Liver (tissue), 9 donors: ENCODE data around the gene OMA1. TPM values are rescaled to one million over a fixed set of nuclear protein-coding genes. Genes with fewer than 3 reads are reported as not detected.

ENCODE experiments used
- DNase-seq: peaks from one replicate; pipeline ENCODE4 v3.0.0-alpha.2; 2017; ENCODE audit warnings: low spot score
- H3K27ac ChIP-seq, 2 donors: one replicate each; pipeline ENCODE4 v1.7.0; 2013; ENCODE audit warnings: inconsistent platforms in 2 of 2, low read length in 2 of 2, control low read depth in 1 of 2, low read depth in 1 of 2, mild to moderate bottlenecking in 1 of 2
- H3K27me3 ChIP-seq, 4 donors: one replicate each; pipeline versions ENCODE4 v1.6.1 to v1.7.0; 2013; ENCODE audit warnings: low read length in 3 of 4, inconsistent platforms in 1 of 4, mild to moderate bottlenecking in 1 of 4, moderate library complexity in 1 of 4; ENCODE audit not compliant: control insufficient read depth in 4 of 4, insufficient read depth in 4 of 4
- H3K36me3 ChIP-seq, 4 donors: one replicate each; pipeline versions ENCODE4 v1.6.1 to v1.7.0; 2013; ENCODE audit warnings: low read length in 3 of 4, mild to moderate bottlenecking in 3 of 4, low read depth in 1 of 4, moderate library complexity in 1 of 4; ENCODE audit not compliant: control insufficient read depth in 4 of 4, insufficient read depth in 3 of 4
- H3K4me1 ChIP-seq, 4 donors: one replicate each; pipeline versions ENCODE4 v1.6.1 to v1.7.0; 2013; ENCODE audit warnings: low read length in 3 of 4, mild to moderate bottlenecking in 3 of 4, moderate library complexity in 1 of 4; ENCODE audit not compliant: control insufficient read depth in 4 of 4, insufficient read depth in 4 of 4
- H3K4me3 ChIP-seq, 3 donors: one replicate each; pipeline versions ENCODE4 v1.6.1 to v1.7.0; 2013; ENCODE audit warnings: low read length in 3 of 3, control low read depth in 1 of 3, low read depth in 1 of 3, mild to moderate bottlenecking in 1 of 3
- H3K9ac ChIP-seq, 2 donors: one replicate each; pipeline ENCODE4 v1.7.0; 2013; ENCODE audit warnings: low read length in 2 of 2, mild to moderate bottlenecking in 2 of 2, moderate library complexity in 2 of 2, control low read depth in 1 of 2, low read depth in 1 of 2
- H3K9me3 ChIP-seq, 4 donors: one replicate each; pipeline versions ENCODE4 v1.6.1 to v1.7.0; 2013; ENCODE audit warnings: low read length in 3 of 4; ENCODE audit not compliant: control insufficient read depth in 4 of 4
- ATF3 ChIP-seq: IDR thresholded peaks from 2 replicates; pipeline ENCODE4 v1.6.1; 2016; ENCODE audit warnings: antibody characterized with exemption
- CTCF ChIP-seq: fragments of 150-350 bp; IDR thresholded peaks from 2 replicates; pipeline ENCODE4 v1.5.1; 2017; ENCODE audit warnings: improper control_type of control experiment, low read depth, low read length; ENCODE audit not compliant: missing input control
- EGR1 ChIP-seq, 2 donors: IDR thresholded peaks; 2 replicates each; pipeline ENCODE4 v1.6.1; 2016 to 2018; ENCODE audit warnings: antibody characterized with exemption in 2 of 2, low read depth in 2 of 2
- FOXA1 ChIP-seq: IDR thresholded peaks from 2 replicates; pipeline ENCODE4 v1.6.1; 2016; ENCODE audit warnings: antibody characterized with exemption
- GABPA ChIP-seq, 2 donors: IDR thresholded peaks in 1 of 2; conservative IDR thresholded peaks in 1 of 2; 2 replicates each; pipeline ENCODE4 v1.6.1; 2016; ENCODE audit warnings: antibody characterized with exemption in 2 of 2, mild to moderate bottlenecking in 1 of 2, moderate library complexity in 1 of 2
- HNF4G ChIP-seq: IDR thresholded peaks from 2 replicates; pipeline ENCODE4 v1.6.1; 2016; ENCODE audit warnings: antibody characterized with exemption
- MAX ChIP-seq: IDR thresholded peaks from 2 replicates; pipeline ENCODE4 v1.6.1; 2016; ENCODE audit warnings: antibody characterized with exemption
- RAD21 ChIP-seq, 2 donors: IDR thresholded peaks; 2 replicates each; pipeline ENCODE4 v1.6.1; 2016; ENCODE audit warnings: antibody characterized with exemption in 2 of 2, mild to moderate bottlenecking in 2 of 2
- REST ChIP-seq: IDR thresholded peaks from 2 replicates; pipeline ENCODE4 v1.6.1; 2016; ENCODE audit warnings: antibody characterized with exemption, mild to moderate bottlenecking
- RXRA ChIP-seq, 2 donors: IDR thresholded peaks; 2 replicates each; pipeline ENCODE4 v1.6.1; 2017 to 2018; ENCODE audit warnings: antibody characterized with exemption in 2 of 2, mild to moderate bottlenecking in 1 of 2
- SP1 ChIP-seq: IDR thresholded peaks from 2 replicates; pipeline ENCODE4 v1.6.1; 2018; ENCODE audit warnings: antibody characterized with exemption, mild to moderate bottlenecking
- TAF1 ChIP-seq: conservative IDR thresholded peaks from 2 replicates; pipeline ENCODE4 v1.6.1; 2016; ENCODE audit warnings: antibody characterized with exemption, mild to moderate bottlenecking
- ZBTB33 ChIP-seq: IDR thresholded peaks from 2 replicates; pipeline ENCODE4 v1.6.1; 2016; ENCODE audit warnings: antibody characterized with exemption
- WGBS: extraction: QIAGEN DNeasy Blood & Tissue Kit; methylation state at CpG from one replicate; pipeline ENCODE4 v1.1.7; 2013; 5-methylcytosine and 5-hydroxymethylcytosine counted together
- polyA plus RNA-seq, 2 donors: library from polyadenylated mRNA; stranded (reverse) in 1 of 2; unstranded in 1 of 2; fragments of 200-250 nt in 1 of 2; fragments of >200 nt in 1 of 2; fragmentation: Nextera tagmentation in 1 of 2; extraction: Ambion mirVana in 1 of 2; gene quantifications; one replicate each; pipeline versions ENCODE4 v1.2.1 to v1.2.3, GENCODE V29; 2013 to 2015
- total RNA-seq, 2 donors: library from RNA; depleted of rRNA; stranded (reverse); fragments of >200 nt; gene quantifications; one replicate each; pipeline ENCODE4 v1.2.3, GENCODE V29; 2014
- donor health status: healthy.
- donor health status: healthy.
- donor health status: healthy.
- donor health status: healthy.
- donor health status: healthy.

Gene OMA1
- total and polyA plus RNA-seq, 4 donors: 9.1 to 31.0 (median 16.1) TPM

- TF ChIP-seq TAF1 (no peak), RXRA (IDR thresholded peaks at IDR 0.05) (no peak), HNF4G (no peak), RAD21 (IDR thresholded peaks at IDR 0.05) (no peak), ATF3 (no peak), MAX (no peak), SP1 (no peak), ZBTB33 (no peak), EGR1 (IDR thresholded peaks at IDR 0.05; ENCODE audit: low read depth in 2 of 2) (no peak), CTCF (no peak)
- H3K27ac ChIP-seq: no peak overlapping the region
- H3K4me3 ChIP-seq: no peak overlapping the region
- H3K27me3 ChIP-seq: no peaks in the 10 kb centered on the region
- peaks cover 5 to 36% (median 31%) of the 10 kb centered on the region in 4 donors for H3K4me1 ChIP-seq
- 75% methylated on average over 4 of the region's 4 CpGs for WGBS
- no peak for DNase-seq
- no peaks in the 10 kb centered on the region for H3K9me3 ChIP-seq
- no peak overlapping the region for H3K9ac ChIP-seq
- no peaks in the 10 kb centered on the region for H3K36me3 ChIP-seq
These were observed 102.3 kb downstream of the OMA1 start for GRCh38 chr1:58443986-58444868.

- no peak for TF ChIP-seq CTCF
- no peak for TF ChIP-seq GABPA (IDR thresholded peaks at IDR 0.05 in 1 of 2, conservative IDR thresholded peaks at IDR 0.05 in 1 of 2)
- TF ChIP-seq ATF3: no peak
- no peak for TF ChIP-seq REST
- TF ChIP-seq FOXA1: no peak
- Histone ChIP-seq H3K9me3 (no peaks in the 10 kb centered on the region), H3K4me1 (peaks cover 2 to 32% (median 24%) of the 10 kb centered on the region in 4 donors), H3K27ac (no peak overlapping the region), H3K27me3 (no peaks in the 10 kb centered on the region), H3K36me3 (no peaks in the 10 kb centered on the region), H3K4me3 (no peak overlapping the region), H3K9ac (no peak overlapping the region)
- no peak for DNase-seq
- 94% methylated on average over 6 of the region's 6 CpGs for WGBS
These were observed 104.4 kb downstream of the OMA1 start for GRCh38 chr1:58442114-58442513.
